Bronchial smooth muscle cell (primary cell): Measurements from ENCODE around the gene NXNL2. TPM values are rescaled to one million over a fixed set of nuclear protein-coding genes. Genes with fewer than 3 reads are reported as not detected.

Experiments
- total RNA-seq: library from RNA; depleted of rRNA; stranded (reverse); fragments of >200 nt; gene quantifications from 2 replicates; pipeline ENCODE4 v1.2.1, GENCODE V29; 2014

The NXNL2 gene
- total RNA-seq = 0.77 and 3.0 TPM in 2 replicates

DNA sequence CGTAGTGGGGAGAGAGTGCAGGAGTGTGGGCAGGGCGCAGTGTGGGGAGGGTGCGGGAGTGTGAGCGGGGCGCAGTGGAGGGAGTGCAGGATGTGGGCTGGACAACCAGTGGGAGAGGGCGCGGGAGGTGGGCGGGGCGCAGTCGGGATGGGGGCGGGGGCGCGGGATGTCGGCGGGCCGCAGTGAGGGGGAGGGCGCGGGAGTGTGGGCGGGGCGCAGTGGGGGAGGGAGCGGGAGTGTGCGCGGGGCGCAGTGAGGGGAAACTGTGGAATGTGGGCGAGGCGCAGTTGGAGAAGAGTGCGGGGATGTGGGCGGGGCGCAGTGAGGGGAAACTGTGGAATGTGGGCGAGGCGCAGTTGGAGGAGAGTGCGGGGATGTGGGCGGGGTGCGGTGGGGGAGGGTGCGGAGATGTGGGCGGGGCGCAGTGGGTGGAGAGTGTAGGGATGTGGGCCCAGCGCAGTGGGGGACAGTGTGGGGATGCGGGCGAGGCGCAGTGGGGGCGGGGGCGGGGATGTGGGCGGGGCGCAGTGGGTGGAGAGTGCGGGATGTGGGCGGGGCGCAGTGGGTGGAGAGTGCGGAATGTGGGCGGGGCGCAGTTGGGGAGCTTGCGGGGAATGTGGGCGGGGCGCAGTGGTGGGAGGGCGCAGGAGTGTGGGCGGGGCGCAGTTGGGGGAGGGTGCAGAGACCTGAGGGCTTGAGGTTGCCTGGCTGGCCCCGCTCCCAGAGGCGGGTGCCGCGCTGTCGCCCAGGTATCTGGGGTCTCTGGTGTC, at the start of gene NXNL2:
Gene NXNL2, plus strand, starts transcription at position 723 of the 770 bp plus-strand sequence. CDS start 257 bp downstream, outside the sequence.

Other genes with a start within 250 kb of the NXNL2 start
- gene SPIN1, start 146.7 kb upstream of the NXNL2 start, total RNA-seq = 88.0 and 117 TPM in 2 replicates